HepG2 (cell line): Measurements from ENCODE around the gene PLOD2. TPM values are rescaled to one million over a fixed set of nuclear protein-coding genes. Genes with fewer than 3 reads are reported as not detected.

ENCODE experiments used
- ASH2L ChIP-seq: fragments of 300-600, 200-600 bp; sonication (generic); IDR thresholded peaks from 2 replicates; pipeline ENCODE4 v1.7.0; 2017; ENCODE audit warnings: low read depth, mild to moderate bottlenecking, moderate library complexity, mixed read lengths, low read length; ENCODE audit not compliant: insufficient read length
- CBX1 ChIP-seq: IDR thresholded peaks from one replicate; pipeline ENCODE4 v1.6.1; 2016; ENCODE audit warnings: antibody characterized with exemption, low read depth
- CHD2 ChIP-seq: IDR thresholded peaks from 2 replicates; pipeline ENCODE4 v1.6.1; 2011; ENCODE audit warnings: low read depth, low read length, improper control_type of control experiment
- FLYWCH1 ChIP-seq: sonication (generic); formaldehyde crosslinking; IDR thresholded peaks from 2 replicates; pipeline ENCODE4 v1.8.1; 2023; ENCODE audit warnings: mild to moderate bottlenecking, missing genetic modification reagents
- GABPB1 ChIP-seq: IDR thresholded peaks from 2 replicates; pipeline ENCODE4 v1.6.1; 2016; ENCODE audit warnings: mild to moderate bottlenecking, missing genetic modification reagents, moderate library complexity, missing compliant biosample characterization
- GPN1 ChIP-seq: sonication (generic); formaldehyde crosslinking; IDR thresholded peaks from 2 replicates; pipeline ENCODE4 v1.5.1; 2020; ENCODE audit warnings: missing genetic modification reagents, borderline replicate concordance
- HMGA1 ChIP-seq: sonication (generic); formaldehyde crosslinking; conservative IDR thresholded peaks from 2 replicates; pipeline ENCODE4 v1.4.0; 2020; ENCODE audit warnings: missing genetic modification reagents
- KMT2A ChIP-seq: sonication (generic); formaldehyde crosslinking; IDR thresholded peaks from 2 replicates; pipeline ENCODE4 v1.4.0; 2020; ENCODE audit warnings: missing genetic modification reagents
- MAFF ChIP-seq: IDR thresholded peaks from 2 replicates; pipeline ENCODE4 v1.6.1; 2011; ENCODE audit warnings: low read depth, low read length, improper control_type of control experiment
- MED13 ChIP-seq: sonication (generic); formaldehyde crosslinking; IDR thresholded peaks from 2 replicates; pipeline ENCODE4 v1.5.0; 2020; ENCODE audit warnings: missing genetic modification reagents
- MED8 ChIP-seq: sonication (generic); formaldehyde crosslinking; IDR thresholded peaks from 2 replicates; pipeline ENCODE4 v1.8.1; 2023; ENCODE audit warnings: mild to moderate bottlenecking, missing genetic modification reagents; ENCODE audit not compliant: insufficient replicate concordance
- MTF1 ChIP-seq: sonication (generic); formaldehyde crosslinking; IDR thresholded peaks from 2 replicates; pipeline ENCODE4 v1.5.0; 2020; ENCODE audit warnings: missing genetic modification reagents
- MTF2 ChIP-seq: sonication (generic); formaldehyde crosslinking; IDR thresholded peaks from 2 replicates; pipeline ENCODE4 v1.5.0; 2020; ENCODE audit warnings: missing genetic modification reagents, borderline replicate concordance
- NFRKB ChIP-seq: fragments of 450-650 bp; IDR thresholded peaks from 2 replicates; pipeline ENCODE4 v1.6.1; 2017
- PHF8 ChIP-seq: sonication (generic); formaldehyde crosslinking; IDR thresholded peaks from 2 replicates; pipeline ENCODE4 v1.5.0; 2020; ENCODE audit warnings: missing genetic modification reagents
- RARA ChIP-seq: IDR thresholded peaks from 2 replicates; pipeline ENCODE4 v1.6.1; 2016; ENCODE audit warnings: missing genetic modification reagents, missing compliant biosample characterization
- RARG ChIP-seq: sonication (generic); formaldehyde crosslinking; IDR thresholded peaks from 2 replicates; pipeline ENCODE4 v1.4.0; 2020; ENCODE audit warnings: low read depth, mild to moderate bottlenecking, missing genetic modification reagents
- TBP ChIP-seq: sonication (generic); formaldehyde crosslinking; IDR thresholded peaks from 2 replicates; pipeline ENCODE4 v1.5.0; 2020; ENCODE audit warnings: missing genetic modification reagents
- ZNF124 ChIP-seq: sonication (generic); formaldehyde crosslinking; IDR thresholded peaks from 2 replicates; pipeline ENCODE4 v1.4.0; 2020; ENCODE audit warnings: missing genetic modification reagents
- ZNF232 ChIP-seq: sonication (generic); formaldehyde crosslinking; IDR thresholded peaks from 2 replicates; pipeline ENCODE4 v1.4.0; 2020; ENCODE audit warnings: missing genetic modification reagents, borderline replicate concordance
- ZNF546 ChIP-seq: sonication (generic); formaldehyde crosslinking; conservative IDR thresholded peaks from 2 replicates; pipeline ENCODE4 v1.8.1; 2023; ENCODE audit warnings: mild to moderate bottlenecking, missing genetic modification reagents
- ZNF552 ChIP-seq: sonication (generic); formaldehyde crosslinking; IDR thresholded peaks from 2 replicates; pipeline ENCODE4 v1.9.0; 2022; ENCODE audit warnings: missing genetic modification reagents, mild to moderate bottlenecking, borderline replicate concordance
- ZNF766 ChIP-seq: sonication (generic); formaldehyde crosslinking; IDR thresholded peaks from 2 replicates; pipeline ENCODE4 v1.5.0; 2020; ENCODE audit warnings: missing genetic modification reagents, borderline replicate concordance
- ZNF768 ChIP-seq: sonication (generic); formaldehyde crosslinking; IDR thresholded peaks from 2 replicates; pipeline ENCODE4 v1.4.0; 2020; ENCODE audit warnings: missing genetic modification reagents
- ZSCAN12 ChIP-seq: sonication (generic); formaldehyde crosslinking; IDR thresholded peaks from 2 replicates; pipeline ENCODE4 v1.9.0; 2021; ENCODE audit warnings: mild to moderate bottlenecking, missing genetic modification reagents
- polyA plus RNA-seq, 8 experiments: library from polyadenylated mRNA; depleted of rRNA in 3 of 8; stranded (reverse) in 7 of 8; unstranded in 1 of 8; fragments of >200 nt; fragmentation: Illumina TruSeq in 4 of 8; extraction: Trizol in 4 of 8; gene quantifications; 2 replicates each; pipeline versions ENCODE4 v1.2.1 to v1.2.3, GENCODE V29; 2011 to 2016; ENCODE audit warnings: low read depth in 4 of 8, missing spikeins in 1 of 8, mixed read lengths in 1 of 8; ENCODE audit not compliant: insufficient read depth in 1 of 8
- total RNA-seq, 5 experiments: library from RNA; depleted of rRNA; stranded (reverse); fragments of >200 nt; fragmentation: Illumina TruSeq; extraction: Trizol; gene quantifications; 2 replicates each; pipeline ENCODE4 v1.2.3, GENCODE V29; 2016; ENCODE audit warnings: low read depth in 1 of 5
- TF ChIP-seq, protein P1 (sequence below): sonication (generic); formaldehyde crosslinking; IDR thresholded peaks from 2 replicates; pipeline ENCODE4 v1.5.1; 2020; ENCODE audit warnings: mild to moderate bottlenecking, missing genetic modification reagents, moderate library complexity
- TF ChIP-seq, protein P2 (sequence below): sonication (generic); formaldehyde crosslinking; IDR thresholded peaks from 2 replicates; pipeline ENCODE4 v1.8.0; 2022; ENCODE audit warnings: missing genetic modification reagents, low read depth, mild to moderate bottlenecking, borderline replicate concordance
- TF ChIP-seq, protein P3 (sequence below): sonication (generic); formaldehyde crosslinking; IDR thresholded peaks from 2 replicates; pipeline ENCODE4 v1.8.0; 2022; ENCODE audit warnings: mild to moderate bottlenecking, missing genetic modification reagents
- TF ChIP-seq, protein P4 (sequence below): sonication (generic); formaldehyde crosslinking; IDR thresholded peaks from 2 replicates; pipeline ENCODE4 v1.5.0; 2020; ENCODE audit warnings: mild to moderate bottlenecking, missing genetic modification reagents

Gene PLOD2
- total and polyA plus RNA-seq, 2 of the 13 experiments (the other 11 are each of a cell fraction or from before 2014, with no cell fraction given), result 107 to 161 TPM

DNA sequence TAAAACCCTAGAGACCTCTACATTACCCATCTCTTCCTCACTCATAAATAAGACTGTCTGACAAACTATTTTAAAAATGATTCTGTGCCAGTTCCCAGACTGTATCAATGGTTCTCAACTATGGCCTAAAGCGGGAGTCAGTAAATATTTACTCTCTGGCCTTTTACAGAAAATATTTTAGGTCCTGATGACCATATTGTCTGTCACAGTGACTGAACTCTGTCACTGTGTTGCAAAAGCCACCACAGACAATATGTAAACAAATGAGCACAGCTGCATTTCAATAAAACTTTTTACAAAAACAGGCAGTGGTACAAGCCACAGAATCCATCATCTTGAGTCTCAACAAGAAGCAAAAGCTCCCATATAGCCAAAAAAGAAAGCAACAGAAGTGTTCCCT lies 45.4 kb downstream of the PLOD2 start (continued):
- TF ChIP-seq MTF2 (CRISPR knock-in tag), result no peak
- TF ChIP-seq ASH2L, result peak; percentile 65
- TF ChIP-seq, protein P1, sequence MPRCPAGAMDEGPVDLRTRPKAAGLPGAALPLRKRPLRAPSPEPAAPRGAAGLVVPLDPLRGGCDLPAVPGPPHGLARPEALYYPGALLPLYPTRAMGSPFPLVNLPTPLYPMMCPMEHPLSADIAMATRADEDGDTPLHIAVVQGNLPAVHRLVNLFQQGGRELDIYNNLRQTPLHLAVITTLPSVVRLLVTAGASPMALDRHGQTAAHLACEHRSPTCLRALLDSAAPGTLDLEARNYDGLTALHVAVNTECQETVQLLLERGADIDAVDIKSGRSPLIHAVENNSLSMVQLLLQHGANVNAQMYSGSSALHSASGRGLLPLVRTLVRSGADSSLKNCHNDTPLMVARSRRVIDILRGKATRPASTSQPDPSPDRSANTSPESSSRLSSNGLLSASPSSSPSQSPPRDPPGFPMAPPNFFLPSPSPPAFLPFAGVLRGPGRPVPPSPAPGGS, result no peak
- TF ChIP-seq ZNF766 (CRISPR knock-in tag), result no peak
- TF ChIP-seq RARA, result peak; percentile 83
- TF ChIP-seq GPN1, result no peak
- no peak for TF ChIP-seq ZNF552
- no peak for TF ChIP-seq ZNF768 (CRISPR knock-in tag)
- no peak for TF ChIP-seq MED8 (CRISPR knock-in tag)
- no peak for TF ChIP-seq HMGA1 (CRISPR knock-in tag)
- no peak for TF ChIP-seq ZNF546 (CRISPR knock-in tag)
- TF ChIP-seq, protein P2, sequence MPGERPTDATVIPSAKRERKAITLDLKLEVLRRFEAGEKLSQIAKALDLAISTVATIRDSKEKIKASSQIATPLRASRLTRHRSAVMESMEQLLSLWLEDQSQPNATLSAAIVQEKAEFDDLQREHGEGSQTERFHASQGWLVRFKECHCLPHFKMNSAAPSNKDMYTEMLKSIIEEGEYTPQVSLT (CRISPR knock-in tag), result no peak
- TF ChIP-seq ZNF232 (CRISPR knock-in tag), result no peak
- peak; percentile 65; the same call in 1 of the 2 replicates for TF ChIP-seq ZNF124 (CRISPR knock-in tag)
- no peak for TF ChIP-seq CHD2
- TF ChIP-seq CBX1, result no peak
- TF ChIP-seq FLYWCH1 (CRISPR knock-in tag), result no peak
- no peak for TF ChIP-seq TBP (CRISPR knock-in tag)
- no peak for TF ChIP-seq PHF8
- no peak for TF ChIP-seq MAFF
- TF ChIP-seq, protein P3, sequence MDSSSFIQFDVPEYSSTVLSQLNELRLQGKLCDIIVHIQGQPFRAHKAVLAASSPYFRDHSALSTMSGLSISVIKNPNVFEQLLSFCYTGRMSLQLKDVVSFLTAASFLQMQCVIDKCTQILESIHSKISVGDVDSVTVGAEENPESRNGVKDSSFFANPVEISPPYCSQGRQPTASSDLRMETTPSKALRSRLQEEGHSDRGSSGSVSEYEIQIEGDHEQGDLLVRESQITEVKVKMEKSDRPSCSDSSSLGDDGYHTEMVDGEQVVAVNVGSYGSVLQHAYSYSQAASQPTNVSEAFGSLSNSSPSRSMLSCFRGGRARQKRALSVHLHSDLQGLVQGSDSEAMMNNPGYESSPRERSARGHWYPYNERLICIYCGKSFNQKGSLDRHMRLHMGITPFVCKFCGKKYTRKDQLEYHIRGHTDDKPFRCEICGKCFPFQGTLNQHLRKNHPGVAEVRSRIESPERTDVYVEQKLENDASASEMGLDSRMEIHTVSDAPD, result no peak
- no peak for TF ChIP-seq MED13
- TF ChIP-seq RARG (CRISPR knock-in tag), result no peak
- TF ChIP-seq NFRKB, result no peak
- TF ChIP-seq, protein P4, sequence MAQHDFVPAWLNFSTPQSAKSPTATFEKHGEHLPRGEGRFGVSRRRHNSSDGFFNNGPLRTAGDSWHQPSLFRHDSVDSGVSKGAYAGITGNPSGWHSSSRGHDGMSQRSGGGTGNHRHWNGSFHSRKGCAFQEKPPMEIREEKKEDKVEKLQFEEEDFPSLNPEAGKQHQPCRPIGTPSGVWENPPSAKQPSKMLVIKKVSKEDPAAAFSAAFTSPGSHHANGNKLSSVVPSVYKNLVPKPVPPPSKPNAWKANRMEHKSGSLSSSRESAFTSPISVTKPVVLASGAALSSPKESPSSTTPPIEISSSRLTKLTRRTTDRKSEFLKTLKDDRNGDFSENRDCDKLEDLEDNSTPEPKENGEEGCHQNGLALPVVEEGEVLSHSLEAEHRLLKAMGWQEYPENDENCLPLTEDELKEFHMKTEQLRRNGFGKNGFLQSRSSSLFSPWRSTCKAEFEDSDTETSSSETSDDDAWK (CRISPR knock-in tag), result no peak
- TF ChIP-seq KMT2A (CRISPR knock-in tag), result no peak
- TF ChIP-seq MTF1, result no peak
- TF ChIP-seq GABPB1 (CRISPR knock-in tag), result no peak; the same call in 1 of the 2 replicates
- no peak for TF ChIP-seq ZSCAN12 (CRISPR knock-in tag)
